Dermis microvascular lymphatic vessel endothelial cell (primary cell): ENCODE results near the gene EPB41L2. TPM values are rescaled to one million over a fixed set of nuclear protein-coding genes. Genes with fewer than 3 reads are reported as not detected.
A peak's percentile ranks its signal among the peaks of the same experiment; 100 is the strongest.

Source experiments
- DNase-seq, 2 donors: peaks; one replicate each; pipeline versions ENCODE4 v3.0.0 to v3.0.0-alpha.2; 2010; ENCODE audit warnings: low read depth in 2 of 2
- total RNA-seq: library from RNA; depleted of rRNA; stranded (reverse); fragments of >200 nt; gene quantifications from 2 replicates; pipeline ENCODE4 v1.2.1, GENCODE V29; 2014

The EPB41L2 gene
- total RNA-seq, 1 donor from 2014 or later, result 78.8 TPM

DNA sequence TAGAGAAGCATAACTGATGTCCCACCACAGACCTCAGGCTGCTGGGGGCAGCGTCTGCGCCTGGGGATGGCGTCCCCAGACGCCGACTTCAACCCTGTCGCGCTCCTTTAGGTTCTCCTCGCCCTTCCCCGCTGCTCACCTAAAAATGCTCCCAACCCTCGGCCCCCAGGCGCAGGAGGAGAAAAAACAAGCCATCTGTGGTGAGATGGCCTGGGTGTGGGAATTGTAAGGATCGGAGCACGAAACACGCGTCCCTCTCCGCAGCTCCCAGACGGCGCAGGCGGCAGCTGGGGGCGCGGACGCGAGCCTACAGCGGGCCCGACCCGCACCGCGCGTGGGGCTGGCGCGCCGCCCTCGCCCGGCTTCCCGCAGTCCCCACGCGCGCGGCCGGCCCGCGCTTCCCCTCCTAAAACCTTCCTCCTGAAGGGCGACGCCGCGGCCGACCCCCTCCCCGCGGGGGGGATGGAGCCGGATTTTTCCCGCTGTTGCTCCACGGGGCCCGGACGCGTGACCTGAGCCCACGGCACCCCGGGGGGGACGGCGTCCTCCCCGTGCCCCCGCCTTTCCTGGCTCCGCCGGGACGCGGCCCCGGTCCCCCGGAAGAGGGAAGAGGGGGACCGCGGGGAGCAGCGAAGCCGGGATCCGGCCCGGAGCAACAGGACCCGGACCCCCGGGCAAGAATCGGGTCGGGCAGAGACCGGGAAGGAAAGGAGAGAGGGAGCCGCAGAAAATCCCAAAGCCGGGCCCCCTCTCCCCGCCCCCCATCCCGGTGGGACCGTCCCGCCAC is 611 bp downstream of the EPB41L2 start:
- peak in 1 of 2 donors; percentile 35 for DNase-seq

DNA sequence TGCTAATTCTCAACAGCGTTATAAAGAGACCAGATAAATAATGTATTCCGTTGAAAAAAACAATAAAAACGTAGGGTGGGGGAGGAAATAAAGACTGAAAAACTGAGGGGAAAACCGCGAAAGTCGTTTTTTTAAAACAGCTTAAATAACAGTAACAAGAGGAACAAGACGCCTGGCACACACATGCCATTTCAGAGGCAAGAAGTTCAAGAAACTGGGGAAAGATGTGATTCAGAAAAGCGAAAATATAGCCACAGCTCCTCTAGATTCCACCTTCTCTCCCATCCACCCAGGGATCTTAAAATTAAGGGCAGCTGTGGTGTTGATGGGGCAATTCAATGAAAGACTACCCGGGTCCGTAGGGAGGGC is 1.3 kb downstream of the EPB41L2 start:
- no peak for DNase-seq

DNA sequence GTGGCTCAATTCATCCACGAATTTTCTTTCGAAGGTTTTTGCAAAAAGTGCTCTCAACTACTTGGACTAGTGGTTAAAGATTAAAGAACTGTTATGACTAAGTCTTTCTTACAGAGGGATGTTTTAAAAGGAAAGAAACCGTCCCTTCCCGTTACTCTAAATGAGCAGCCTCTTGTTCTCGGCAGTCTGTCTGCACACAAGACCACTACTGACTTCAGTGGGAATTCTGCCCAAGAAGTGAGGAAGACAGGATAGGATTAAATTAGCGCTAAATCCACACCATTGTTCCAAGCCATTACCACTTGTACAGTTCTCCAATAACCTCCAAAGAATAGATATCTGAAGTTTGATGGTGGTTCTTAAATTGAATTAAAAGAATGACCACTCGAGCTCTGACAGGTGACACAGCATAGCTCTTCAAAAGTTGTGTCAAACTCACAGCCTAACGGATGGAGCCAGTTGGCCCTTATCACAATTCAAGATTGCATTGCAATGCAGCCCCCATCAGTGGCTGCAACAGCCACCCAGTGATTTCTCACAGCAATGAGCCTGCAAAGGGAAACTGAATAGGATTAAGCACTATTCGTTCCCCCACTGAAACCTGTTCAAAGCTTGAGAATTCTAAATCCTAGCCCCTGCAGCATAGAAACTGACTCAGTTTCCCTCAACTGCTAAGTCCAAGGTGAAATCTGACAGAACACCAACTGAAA is 1.8 kb downstream of the EPB41L2 start:
- no peak for DNase-seq

DNA sequence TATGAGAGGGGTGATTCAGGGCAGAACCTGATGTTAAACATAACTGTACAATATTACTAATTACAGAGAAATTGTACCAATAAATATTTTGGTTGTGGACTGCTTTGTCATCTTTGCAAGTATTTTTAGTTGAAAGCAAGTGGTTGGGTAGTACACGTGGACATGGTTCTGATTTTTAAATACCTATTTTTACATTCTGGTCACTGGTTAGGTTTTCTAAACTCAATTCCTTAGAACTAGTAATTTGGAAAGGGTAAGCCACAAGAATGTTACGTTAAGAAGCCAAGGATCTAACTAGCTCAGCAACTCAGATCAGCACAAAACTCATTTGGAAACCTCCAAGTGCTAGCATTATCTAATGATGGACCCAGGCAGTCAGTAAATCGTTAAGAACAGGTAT is 2.7 kb downstream of the EPB41L2 start:
- DNase-seq, result no peak

DNA sequence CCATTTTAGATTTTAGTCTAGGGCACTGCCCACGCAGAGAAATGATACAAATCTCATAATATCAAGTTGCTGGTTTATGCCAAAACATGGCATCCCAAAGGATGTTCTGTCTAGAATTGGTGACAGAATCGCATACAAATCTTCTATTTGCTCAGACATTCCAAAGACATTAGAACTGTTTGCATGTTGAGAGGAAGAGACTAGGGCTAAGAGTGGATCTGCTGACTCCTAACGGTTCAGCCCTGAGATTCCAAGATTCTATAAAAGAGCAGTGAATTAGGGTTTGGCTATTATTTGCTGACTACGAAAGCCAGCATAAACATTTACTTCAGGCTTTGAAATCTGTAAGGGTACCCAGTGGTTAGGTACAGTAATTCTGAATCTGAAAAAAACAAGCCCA is 3.6 kb downstream of the EPB41L2 start:
- no peak for DNase-seq

DNA sequence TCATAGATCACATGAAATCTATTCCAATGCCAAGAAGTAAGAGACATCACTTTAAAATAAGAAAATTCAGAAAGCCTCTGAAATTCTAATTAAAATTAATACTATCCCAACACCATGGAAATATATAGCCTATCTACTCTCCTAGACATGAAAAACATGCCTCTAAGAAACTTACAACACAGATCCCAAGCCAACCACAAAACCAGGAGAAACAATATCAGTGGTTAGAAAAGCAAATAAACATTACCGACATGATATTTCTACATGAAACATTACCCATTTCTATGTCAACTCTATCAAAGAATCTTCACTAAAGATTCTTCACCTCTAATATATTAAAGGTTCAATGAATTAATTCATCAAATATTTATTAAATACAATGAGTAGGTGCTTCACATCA is 4.8 kb downstream of the EPB41L2 start:
- no peak for DNase-seq

DNA sequence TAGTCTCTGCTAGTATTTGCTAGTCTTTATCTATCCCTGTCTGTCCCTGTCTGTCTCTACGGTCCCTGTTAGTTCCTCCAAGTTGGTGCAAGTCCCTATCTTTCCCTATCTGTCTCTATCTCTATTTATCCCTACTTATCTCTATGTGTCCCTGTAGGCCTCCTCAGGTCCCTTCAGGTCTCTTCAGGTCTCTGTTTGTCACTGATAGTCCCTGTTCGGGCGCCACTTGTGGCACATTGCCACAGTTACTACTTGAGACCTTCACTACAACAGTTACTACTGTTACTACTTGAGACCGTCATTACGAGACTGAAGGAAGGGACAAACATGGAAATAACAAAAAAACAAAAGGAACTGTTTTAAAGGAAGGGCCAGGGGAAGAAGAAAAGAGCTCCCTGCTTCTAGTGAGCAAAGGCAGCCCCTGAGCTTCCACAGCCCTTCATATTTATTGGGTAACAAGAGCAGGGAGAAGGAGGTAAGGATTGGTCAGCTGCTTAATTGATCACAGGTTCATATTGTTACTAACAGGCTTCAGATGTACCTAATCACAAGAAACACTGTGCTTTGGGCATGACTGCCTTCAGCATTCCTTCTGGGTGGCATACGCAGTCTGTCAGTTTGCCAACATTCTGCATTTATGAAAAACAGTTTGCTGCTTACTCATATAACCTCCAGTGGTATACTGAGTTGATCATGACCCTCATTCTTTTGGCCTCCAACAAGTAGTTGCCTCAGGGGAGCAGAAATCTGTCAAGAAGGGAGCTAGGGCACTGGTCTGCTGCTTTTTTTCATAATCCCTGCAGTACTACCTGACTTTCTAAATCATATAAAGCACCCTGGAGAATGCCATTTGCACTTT is 8.4 kb downstream of the EPB41L2 start:
- DNase-seq, result no peak

DNA sequence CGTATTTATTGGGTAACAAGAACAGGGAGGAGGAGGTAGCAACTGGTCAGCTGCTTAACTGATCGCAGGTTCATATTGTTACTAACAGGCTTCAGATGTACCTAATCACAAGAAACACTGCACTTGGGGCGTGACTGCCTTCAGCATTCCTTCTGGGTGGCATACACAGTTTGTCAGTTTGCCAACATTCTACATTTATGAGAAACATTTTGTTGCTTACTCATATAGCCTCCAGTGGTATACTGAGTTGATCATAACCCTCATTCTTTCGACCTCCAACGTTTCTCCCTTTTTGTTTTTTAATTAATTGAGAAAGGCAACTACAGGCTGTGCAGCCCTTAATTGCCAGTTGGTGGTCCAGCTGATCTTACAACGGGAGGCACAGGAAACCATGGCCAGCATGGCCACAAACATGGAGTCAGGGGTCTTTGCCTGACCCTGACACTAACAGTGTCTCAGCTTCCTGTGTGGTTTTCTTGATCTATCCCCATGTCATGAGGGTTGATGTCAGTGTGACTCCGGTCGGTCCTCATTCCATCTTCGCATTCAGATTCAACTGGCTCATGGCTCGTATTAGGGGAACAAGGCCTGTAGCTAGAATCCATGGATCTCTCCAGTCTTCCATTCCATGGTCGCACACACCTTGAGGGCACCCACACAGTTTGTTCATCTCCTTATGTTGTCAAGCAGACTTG is 9.4 kb downstream of the EPB41L2 start:
- no peak for DNase-seq

DNA sequence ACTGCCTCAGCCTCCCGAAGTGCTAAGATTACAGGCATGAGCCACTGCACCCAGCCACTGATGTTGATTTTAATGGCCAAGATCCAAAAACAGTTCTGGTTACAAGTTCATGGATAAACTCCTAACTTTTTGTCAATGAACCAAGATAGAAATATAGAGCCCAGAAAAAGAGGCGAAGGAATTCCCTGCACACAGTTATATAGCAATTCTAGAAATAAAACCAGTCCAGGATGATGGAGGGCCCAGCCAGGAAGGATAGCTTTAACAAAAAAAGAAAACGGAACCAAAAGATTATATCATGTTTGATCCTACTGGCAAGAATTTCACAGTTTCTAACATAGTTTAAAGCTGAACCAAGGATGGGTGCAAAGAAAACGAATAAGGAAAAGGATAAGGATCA is 10.9 kb downstream of the EPB41L2 start:
- no peak for DNase-seq

DNA sequence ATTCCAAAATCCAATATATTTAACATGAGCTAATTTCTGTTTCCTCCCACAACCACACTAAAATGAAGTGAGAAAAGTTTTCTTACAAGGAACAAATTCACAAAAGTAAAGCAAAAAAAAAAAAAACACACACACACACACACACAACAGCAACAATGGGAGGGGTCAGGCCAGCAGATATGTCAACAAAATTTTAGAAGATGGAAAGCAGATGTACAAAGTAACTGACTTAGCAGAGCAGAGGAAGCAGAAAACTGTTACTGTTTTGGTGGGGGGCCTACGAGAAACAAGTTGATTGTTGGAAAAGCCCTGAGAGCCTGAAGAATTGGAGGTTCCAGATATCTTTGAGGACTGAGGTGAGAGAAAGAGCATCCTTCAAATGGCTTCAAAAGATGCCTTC is 11.7 kb downstream of the EPB41L2 start:
- DNase-seq, result no peak

DNA sequence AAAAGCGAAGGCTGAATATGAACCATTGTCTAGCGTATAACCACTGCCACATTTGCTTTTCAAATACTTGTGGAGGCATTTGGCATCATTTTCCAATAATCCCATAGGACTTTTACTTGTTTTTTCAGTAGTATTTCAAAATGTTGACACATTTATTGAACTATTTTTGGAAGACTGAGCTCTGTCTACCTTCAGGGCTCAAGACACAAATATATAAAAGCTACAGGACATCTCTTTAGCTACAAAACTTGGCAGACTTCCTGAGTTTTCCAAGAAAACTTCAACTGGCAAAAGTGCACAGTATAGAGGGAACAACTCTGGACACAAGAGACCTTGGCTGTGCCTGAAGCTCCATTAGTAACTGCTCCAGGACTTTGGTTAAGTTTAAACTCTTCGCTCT is 13.4 kb downstream of the EPB41L2 start:
- DNase-seq, result no peak

DNA sequence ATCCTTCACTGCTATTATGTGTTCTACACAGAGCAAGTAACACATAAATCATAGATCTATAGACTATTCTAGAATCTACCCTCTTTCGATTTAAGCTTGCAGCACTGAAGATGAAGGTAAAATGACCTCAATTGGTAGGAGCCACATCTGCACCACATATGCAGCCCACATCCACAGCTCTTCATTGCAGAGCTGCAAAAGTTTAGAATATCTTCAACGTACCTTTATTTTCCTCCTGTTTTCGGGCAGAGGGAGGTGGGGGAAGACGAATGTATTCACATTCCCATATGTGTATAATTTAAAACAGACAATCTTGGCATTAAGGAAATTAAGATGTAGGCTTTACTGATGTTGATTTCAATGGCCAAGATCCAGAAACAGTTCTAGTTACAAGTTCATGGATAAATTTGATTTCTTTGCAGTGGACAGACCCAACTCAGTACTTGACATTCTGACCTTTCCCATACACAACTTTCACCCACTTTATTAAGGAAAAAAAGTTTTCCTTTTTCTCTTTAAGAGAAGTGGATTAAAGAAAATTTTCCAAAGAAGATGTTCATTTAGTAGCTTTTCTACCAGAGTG is 14.0 kb downstream of the EPB41L2 start:
- no peak for DNase-seq

DNA sequence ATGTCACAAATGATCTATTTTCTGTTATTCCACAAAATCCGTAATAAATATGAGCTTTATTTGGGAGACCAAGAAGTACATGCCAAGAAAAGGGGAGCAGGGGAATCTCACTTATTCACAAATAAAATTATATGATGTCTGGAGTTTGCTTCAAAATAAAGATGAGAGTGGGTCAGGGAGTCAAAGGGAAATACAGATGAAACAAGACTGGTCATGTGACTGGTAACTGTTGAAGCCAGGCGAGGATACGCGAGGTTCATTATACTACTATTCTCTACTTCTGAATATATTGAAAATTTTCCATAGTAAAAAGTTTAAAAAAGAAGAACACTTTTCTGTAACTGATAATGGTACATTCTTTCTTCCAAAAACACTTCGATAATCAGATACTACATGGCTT is 14.6 kb downstream of the EPB41L2 start:
- DNase-seq, result no peak

DNA sequence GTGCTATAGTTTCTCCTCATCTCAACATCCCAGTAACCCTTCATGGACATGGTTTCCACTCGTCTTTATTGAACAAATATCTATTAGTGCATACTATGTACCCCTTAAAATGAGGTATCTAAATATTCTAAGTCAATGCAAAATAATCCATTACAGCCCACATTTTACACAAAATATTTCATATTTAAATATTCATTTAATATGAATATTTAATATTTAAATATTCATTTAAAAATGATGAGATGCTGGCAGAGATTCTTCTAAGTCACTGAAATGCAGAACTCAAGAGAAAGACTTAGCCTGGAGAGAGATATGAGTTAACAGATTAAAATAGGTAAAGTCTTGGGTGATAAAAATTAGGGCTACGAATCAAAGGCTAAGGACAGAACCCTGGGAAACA is 17.9 kb downstream of the EPB41L2 start:
- DNase-seq, result no peak

DNA sequence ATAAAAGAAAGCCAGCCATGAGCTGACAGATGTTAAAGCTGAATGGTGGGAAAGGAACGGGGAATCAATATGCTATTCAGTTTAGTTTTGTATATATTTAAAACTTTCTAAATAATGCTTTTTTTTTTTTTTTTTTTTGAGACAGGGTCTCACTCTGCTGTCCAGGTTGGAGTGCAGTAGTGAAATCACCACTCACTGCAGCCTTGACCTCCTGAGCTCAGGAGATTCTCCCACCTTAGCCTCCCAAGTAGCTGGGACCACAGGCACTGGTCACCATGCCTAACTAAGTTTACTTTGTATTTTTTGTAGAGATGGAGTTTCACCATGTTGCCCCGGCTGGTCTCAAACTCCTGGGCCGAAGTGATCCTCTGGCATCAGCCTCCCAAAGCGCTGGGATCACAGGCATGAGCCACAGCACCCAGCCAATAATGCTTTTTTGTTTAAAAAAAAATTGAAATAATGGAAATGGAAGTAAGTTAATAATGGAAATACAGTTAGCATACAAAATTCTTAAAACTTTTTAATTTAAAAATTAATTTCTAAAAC is 19.1 kb downstream of the EPB41L2 start:
- no peak for DNase-seq

DNA sequence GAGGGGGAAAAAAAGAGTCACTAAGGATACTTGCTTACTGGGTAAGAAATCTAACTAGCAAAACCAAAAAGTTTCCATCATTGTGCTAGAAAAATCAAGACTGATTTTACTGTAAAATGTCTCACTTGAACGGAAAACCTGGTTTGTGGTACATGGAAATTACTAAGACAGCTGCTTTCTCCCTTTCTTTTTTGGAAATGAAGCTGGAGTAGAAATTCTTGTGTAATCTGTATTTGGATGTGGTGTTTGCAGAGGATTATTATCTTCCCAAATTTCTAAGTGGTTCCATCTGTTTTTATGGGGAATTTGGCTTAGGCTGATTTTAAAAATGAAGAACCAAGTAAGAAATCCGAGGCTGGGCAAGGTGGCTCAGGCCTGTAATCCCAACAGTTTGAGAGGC is 20.4 kb downstream of the EPB41L2 start:
- DNase-seq, result no peak

DNA sequence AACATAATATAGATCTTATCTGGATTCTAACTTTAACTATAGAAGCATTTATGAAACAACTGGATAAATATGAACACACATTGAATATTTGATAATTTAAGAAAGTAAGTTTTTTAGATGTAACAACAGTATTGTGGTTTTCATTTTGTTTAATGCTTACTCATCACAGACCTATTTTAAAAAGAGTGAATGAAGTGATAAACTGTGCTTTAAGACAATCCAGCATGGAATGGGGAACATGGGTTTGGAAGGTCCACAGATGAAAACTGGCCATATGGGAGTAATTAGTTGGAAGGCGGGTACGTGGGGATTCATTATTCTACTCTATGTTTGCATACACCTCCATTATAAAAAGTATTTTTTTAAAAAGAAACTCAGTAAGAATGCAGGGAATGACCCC is 21.2 kb downstream of the EPB41L2 start:
- no peak for DNase-seq

DNA sequence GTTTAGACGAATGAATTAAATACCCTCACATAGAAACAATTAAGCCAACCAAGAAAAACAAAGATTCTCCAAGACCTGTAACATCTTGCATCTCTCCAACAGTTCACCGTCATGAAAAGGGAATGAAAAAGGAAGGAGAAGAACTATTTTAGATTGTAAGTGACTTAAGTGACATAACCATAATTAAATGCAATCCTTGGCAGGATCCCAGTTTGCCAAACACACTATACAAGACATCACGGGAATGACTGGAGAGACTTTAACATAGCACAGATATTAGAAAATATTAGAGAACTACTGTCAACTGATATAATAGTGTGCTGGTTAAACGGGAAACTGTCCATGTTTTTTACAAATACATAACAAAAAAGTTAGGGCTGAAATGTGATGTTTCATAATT is 22.2 kb downstream of the EPB41L2 start:
- no peak for DNase-seq

DNA sequence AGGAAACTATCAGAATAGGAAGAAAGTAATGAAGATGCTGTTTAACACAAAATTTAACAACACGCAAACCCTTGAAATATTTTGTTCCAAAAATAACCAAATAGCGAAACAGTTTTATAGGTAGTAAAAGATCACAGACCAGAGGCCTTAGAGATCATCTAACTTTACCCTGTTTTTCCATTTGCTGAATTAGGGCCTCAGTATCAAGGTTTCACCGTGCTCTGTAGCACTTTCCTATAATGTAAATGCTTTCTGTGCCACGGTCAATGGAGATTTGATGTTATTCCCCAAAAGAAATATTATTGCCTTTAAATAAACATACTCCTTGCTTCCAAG is 23.7 kb downstream of the EPB41L2 start:
- no peak for DNase-seq

DNA sequence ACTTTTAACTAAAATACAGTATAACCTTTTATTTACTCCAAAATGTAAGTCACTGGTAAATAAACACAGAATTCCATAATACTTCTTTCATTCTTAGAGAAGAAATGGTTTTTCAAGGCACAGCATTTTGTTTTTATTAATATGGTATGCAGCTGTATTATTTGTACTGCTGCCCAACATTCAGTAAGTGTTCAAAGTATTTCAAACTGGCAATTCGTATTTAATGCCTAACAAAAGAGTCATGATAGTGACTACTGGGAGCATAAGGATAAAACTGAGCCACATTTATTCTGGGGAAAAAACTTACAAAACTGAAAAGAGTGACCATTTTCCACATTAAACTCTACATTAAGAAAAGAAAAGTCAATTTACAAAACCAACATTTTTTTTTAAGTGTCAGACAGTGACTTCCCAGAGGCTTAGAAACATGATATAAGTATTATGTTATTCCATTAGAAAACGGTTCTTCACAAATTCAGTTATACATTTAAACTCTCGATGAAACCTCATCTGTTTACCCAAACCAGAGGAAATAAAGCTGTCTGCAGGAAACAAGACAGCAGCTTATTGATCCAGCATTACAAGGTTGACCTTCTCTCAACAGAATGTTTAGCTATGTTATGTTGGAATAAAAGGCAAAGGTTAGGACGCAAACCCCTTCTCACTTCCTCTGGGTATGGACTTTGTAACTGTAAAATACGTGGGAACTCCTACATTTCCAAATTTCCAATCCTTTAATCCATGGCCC is 24.3 kb downstream of the EPB41L2 start:
- DNase-seq, result peak; percentile 84 to 92
